Activated naive CD8-positive, alpha-beta T cell treated with anti-CD3 and anti-CD28 coated beads for 36 hours (primary cell): ENCODE results near the gene IFTAP. TPM values are rescaled to one million over a fixed set of nuclear protein-coding genes. Genes with fewer than 3 reads are reported as not detected.

ENCODE experiments used
- DNase-seq: peaks from one replicate; pipeline ENCODE4 v3.0.0; 2021
- H3K27ac Mint-ChIP-seq: one replicate; pipeline ENCODE4 v1.8.0; 2022; ENCODE audit warnings: mild to moderate bottlenecking, moderate library complexity, mixed read lengths
- H3K27me3 Mint-ChIP-seq: one replicate; pipeline ENCODE4 v1.8.0; 2022; ENCODE audit warnings: mild to moderate bottlenecking, mixed read lengths
- H3K36me3 Mint-ChIP-seq: one replicate; pipeline ENCODE4 v1.8.0; 2021; ENCODE audit warnings: mild to moderate bottlenecking, mixed read lengths
- H3K4me1 Mint-ChIP-seq: one replicate; pipeline ENCODE4 v1.8.0; 2021; ENCODE audit warnings: mixed read lengths
- H3K4me3 Mint-ChIP-seq: one replicate; pipeline ENCODE4 v1.8.0; 2022; ENCODE audit warnings: mild to moderate bottlenecking, moderate library complexity, mixed read lengths
- H3K9me3 Mint-ChIP-seq: one replicate; pipeline ENCODE4 v1.8.0; 2022; ENCODE audit warnings: mixed read lengths
- total RNA-seq, 2 experiments: library from RNA; stranded (reverse); gene quantifications; one replicate each; pipeline ENCODE4 v1.2.3, GENCODE V29; 2021

IFTAP gene
- total RNA-seq, 2 experiments from 2014 or later, result 4.6 to 5.4 TPM

DNA sequence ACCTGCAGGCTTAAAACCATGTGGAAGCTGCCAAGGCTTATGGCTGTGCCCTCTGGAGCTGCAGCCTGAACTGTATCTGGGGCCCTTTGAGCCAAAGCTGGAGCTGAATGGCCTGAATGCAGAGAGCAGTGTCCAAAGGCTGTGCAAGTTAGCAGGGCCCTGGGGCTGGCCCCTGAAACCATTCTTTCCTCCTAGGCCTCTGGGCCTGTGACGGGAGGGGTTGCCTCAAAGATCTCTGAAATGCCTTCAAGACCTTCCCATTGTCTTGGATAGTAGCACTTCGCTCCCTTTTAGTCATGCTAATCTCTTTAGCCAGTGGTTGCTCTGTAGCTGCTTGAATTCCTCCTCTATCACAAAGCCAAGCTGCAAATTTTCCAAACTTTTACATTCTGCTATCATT is 12.8 kb upstream of the IFTAP start:
- no peaks in the 10 kb centered on the region for H3K4me1 Mint-ChIP-seq
- no peak for DNase-seq
- peaks cover 4% of the 10 kb centered on the region for H3K27me3 Mint-ChIP-seq
- no peaks in the 10 kb centered on the region for H3K9me3 Mint-ChIP-seq
- H3K4me3 Mint-ChIP-seq, result no peak overlapping the region
- no peaks in the 10 kb centered on the region for H3K36me3 Mint-ChIP-seq
- H3K27ac Mint-ChIP-seq, result no peak overlapping the region

DNA sequence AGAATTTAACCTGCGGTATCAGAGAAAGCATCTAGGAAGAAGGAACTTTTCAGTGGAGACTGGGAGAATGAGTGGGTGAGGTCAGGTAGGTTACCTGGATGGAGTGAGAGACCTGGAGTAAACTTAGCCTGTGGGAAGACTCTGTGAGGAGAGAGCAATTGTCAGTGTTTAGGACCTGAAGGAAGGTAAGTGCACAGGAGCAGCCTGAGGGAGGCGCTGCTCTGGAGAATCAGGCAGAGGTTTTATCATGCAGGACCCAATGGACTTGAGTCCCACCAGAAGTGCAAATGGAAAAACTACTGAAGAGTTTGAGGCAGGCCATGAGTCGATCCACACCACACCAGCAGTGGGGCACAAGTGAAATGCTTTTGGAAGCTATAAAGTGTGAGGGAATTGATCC is 10.6 kb upstream of the IFTAP start:
- Mint-ChIP-seq H3K27ac (no peak overlapping the region), H3K9me3 (no peaks in the 10 kb centered on the region), H3K4me1 (no peaks in the 10 kb centered on the region), H3K4me3 (no peak overlapping the region), H3K27me3 (peaks cover 5% of the 10 kb centered on the region), H3K36me3 (no peaks in the 10 kb centered on the region)
- no peak for DNase-seq

DNA sequence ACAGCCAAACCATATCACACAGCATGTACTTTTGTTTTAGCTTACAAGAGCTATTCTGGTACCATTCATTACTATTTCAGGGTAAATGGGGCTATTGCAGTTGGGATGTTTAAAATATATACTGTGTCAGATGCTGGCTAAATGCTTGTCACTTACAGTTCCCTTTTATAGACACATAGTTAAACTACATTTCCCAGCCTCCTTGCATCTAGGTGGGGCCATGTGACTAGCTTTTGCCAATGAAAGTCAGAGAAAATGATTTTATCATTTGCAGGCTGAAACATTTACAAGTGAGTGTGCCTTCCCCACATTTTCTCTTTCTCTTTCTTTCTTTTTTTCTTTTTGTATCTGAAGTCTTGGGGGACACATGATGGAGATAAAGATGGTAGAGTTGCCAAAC is 7.8 kb upstream of the IFTAP start:
- no peak overlapping the region for H3K27ac Mint-ChIP-seq
- peaks cover 15% of the 10 kb centered on the region for H3K27me3 Mint-ChIP-seq
- H3K36me3 Mint-ChIP-seq, result no peaks in the 10 kb centered on the region
- no peak for DNase-seq
- H3K4me1 Mint-ChIP-seq, result no peaks in the 10 kb centered on the region
- no peak overlapping the region for H3K4me3 Mint-ChIP-seq
- no peaks in the 10 kb centered on the region for H3K9me3 Mint-ChIP-seq

DNA sequence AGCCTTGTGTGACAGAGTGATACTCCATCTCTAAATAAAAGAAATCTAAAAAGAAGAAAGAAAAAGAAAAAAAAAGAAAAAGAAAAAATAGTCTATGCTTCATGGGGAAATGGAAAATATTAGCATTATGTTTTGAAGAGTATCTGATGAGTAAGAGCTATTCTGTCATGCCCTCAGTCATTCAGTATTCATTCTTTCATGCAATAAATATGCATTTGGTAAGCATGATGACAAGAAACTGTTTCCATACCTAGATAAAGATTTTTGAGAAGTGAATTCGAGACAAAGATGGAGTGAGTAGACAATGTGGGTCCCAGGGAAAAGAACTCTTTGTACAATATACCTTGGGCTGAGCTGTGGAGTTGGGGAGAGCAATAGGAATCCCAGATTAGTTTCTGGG is 6.2 kb upstream of the IFTAP start:
- no peaks in the 10 kb centered on the region for H3K4me1 Mint-ChIP-seq
- no peaks in the 10 kb centered on the region for H3K9me3 Mint-ChIP-seq
- no peak for DNase-seq
- no peaks in the 10 kb centered on the region for H3K36me3 Mint-ChIP-seq
- H3K27ac Mint-ChIP-seq, result no peak overlapping the region
- peaks cover 24% of the 10 kb centered on the region for H3K27me3 Mint-ChIP-seq
- no peak overlapping the region for H3K4me3 Mint-ChIP-seq

DNA sequence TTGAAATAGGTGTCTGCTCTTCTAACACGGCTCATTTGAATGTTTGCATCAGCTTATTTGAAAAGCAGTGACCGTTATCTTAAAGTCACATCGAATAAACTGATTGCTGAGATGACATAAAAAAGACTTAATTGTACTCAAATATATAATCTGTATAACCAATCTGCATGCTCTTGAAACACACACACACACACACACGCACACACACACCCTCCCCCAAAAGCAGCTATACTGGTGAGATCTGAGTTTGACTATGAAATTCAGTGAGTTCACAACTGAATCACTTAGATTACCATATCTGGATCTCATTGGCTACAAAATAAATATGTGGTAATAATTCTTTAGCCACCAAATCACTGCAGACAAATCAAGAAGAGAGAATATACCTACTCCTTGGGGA is 3.8 kb upstream of the IFTAP start:
- no peaks in the 10 kb centered on the region for H3K9me3 Mint-ChIP-seq
- no peaks in the 10 kb centered on the region for H3K36me3 Mint-ChIP-seq
- no peak overlapping the region for H3K27ac Mint-ChIP-seq
- H3K4me3 Mint-ChIP-seq, result no peak overlapping the region
- no peak for DNase-seq
- peaks cover 5% of the 10 kb centered on the region for H3K4me1 Mint-ChIP-seq
- peaks cover 46% of the 10 kb centered on the region for H3K27me3 Mint-ChIP-seq

DNA sequence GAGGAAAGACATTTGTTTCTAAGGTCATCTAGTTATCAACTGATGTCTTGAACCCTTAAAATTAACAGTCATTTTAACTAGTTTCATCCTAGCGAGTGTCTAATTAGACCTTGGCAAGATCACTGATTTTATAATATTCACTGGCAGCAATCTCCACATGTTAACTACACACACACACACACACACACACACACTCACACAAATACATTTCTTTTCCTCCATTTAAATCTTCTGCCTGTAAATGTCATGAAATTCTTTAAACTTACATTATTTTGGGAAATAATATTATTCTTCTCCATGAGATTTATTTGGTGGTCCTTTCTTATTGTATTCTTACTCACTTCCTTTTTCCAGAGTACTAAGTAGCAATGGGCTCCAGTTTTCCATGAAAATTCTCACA is 2.9 kb upstream of the IFTAP start:
- H3K27ac Mint-ChIP-seq, result no peak overlapping the region
- no peak for DNase-seq
- H3K27me3 Mint-ChIP-seq, result peaks cover 53% of the 10 kb centered on the region
- H3K9me3 Mint-ChIP-seq, result no peaks in the 10 kb centered on the region
- H3K36me3 Mint-ChIP-seq, result no peaks in the 10 kb centered on the region
- H3K4me3 Mint-ChIP-seq, result no peak overlapping the region
- H3K4me1 Mint-ChIP-seq, result peaks cover 5% of the 10 kb centered on the region

DNA sequence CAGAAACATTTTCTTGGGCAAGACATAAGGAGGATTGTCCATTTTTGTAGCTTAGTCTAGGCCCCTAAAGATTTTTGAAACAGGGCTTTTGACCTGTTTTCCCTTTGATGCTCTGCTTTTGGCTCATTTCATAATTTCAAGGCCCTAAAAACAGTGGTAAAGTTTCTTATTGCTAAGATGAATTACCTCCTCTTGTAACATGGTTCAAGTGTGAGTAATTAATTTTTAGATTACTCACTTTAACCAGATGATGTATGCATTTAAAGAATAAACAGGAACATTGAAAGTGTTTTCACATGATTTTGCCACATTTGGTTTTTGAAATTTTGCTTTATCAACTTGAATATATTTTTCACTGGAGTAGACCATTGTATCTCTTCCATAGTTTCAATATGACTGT is 2.6 kb downstream of the IFTAP start:
- Mint-ChIP-seq H3K4me3 (no peak overlapping the region), H3K4me1 (peaks cover 5% of the 10 kb centered on the region), H3K27ac (no peak overlapping the region), H3K9me3 (no peaks in the 10 kb centered on the region), H3K27me3 (peaks cover 42% of the 10 kb centered on the region), H3K36me3 (no peaks in the 10 kb centered on the region)
- no peak for DNase-seq

DNA sequence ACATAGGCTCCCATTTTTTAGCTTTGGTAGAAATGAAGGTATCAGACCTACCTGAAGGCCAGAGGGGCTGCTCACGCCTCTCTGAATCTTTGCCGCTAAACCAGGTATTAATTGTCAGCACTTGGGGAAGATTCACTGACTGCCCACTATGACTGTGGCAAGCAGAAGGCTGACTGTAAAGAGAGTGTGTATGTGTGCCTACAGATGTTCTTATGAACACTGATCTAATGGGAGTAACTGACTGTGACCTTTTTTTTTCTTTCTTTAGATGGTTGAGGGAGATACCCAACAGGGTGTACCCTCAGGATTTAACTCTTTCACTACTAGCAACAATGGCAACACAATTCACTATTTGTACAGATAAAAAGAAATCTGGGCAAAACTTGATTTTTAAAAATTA is 3.7 kb downstream of the IFTAP start, which contains the start of gene RAG2:
RAG2 (minus strand) TSS at position 186 of the 400 bp plus-strand sequence. CDS start 4,068 bp downstream, outside the sequence.
- no peak for DNase-seq
- Mint-ChIP-seq H3K4me3 (no peak within 1 kb of the TSS), H3K27ac (no peak within 1 kb of the TSS), H3K36me3 (no peaks in the 10 kb centered on the region), H3K4me1 (peaks cover 5% of the 10 kb centered on the region), H3K27me3 (peaks cover 43% of the 10 kb centered on the region), H3K9me3 (no peaks in the 10 kb centered on the region)

DNA sequence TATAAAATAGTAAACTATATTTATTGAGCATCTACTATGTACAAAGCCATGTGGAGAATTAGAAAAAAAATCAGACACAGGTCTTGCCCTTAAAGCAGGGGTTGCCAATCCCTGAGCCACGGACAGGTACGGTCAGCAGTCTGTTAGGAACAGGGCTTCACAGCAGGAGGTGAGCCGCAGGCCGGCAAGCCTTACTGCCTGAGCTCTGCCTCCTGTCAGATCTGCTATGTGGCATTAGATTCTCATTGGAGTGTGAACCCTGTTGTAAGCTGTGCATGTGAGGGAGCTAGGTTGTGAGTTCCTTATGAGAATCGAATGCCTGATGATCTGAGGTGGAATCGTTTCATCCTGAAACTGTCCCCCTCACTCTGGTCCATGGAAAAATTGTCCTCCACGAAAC is 5.9 kb downstream of the IFTAP start:
- H3K27me3 Mint-ChIP-seq, result peaks cover 29% of the 10 kb centered on the region

DNA sequence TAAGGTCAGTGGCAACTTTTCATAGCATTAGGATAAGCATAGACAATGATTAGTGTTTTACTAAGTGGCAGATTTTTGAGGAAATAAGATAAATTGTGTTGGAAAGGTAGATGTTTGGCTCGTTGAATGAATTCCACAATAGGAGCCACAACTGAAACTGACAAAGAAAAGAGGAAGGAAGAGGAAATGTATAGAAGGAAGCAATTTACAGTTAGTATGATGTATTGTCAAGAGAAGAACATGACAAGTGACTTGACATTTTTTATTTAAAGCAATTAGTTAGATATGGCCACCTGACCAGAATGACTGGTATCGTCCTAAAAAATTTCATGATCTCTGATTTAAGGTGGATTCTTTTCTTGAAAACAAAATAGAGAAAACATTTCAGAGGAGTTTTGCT is 6.9 kb downstream of the IFTAP start:
- Mint-ChIP-seq H3K4me1 (no peaks in the 10 kb centered on the region), H3K9me3 (no peaks in the 10 kb centered on the region), H3K36me3 (no peaks in the 10 kb centered on the region), H3K27ac (no peak overlapping the region), H3K4me3 (no peak overlapping the region), H3K27me3 (peaks cover 22% of the 10 kb centered on the region)
- no peak for DNase-seq

More for the DNA sequence above, 5.9 kb downstream of the IFTAP start:
- no peaks in the 10 kb centered on the region for H3K9me3 Mint-ChIP-seq
- no peak overlapping the region for H3K27ac Mint-ChIP-seq
- no peak for DNase-seq
- H3K4me1 Mint-ChIP-seq, result no peaks in the 10 kb centered on the region
- H3K36me3 Mint-ChIP-seq, result no peaks in the 10 kb centered on the region
- no peak overlapping the region for H3K4me3 Mint-ChIP-seq

DNA sequence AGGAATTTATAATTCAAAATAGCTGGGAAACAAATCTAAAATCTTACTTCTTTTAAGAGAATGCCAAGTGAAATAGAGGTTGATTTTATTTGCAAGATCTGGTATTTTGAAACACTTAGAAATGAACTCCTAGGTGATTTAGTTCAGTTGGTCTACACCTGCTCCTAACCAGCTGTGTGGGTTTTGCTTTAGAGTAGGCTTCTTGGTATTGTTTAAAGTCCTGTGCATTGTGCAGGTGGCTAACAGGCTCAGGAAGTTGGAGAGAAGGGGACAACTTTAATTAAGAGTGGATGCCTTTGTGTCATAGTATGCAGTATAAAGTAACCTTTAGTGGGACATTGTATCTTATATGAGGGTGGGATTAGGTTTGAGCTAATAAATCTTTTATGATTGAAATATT is 7.8 kb downstream of the IFTAP start:
- no peak for DNase-seq
- H3K27ac Mint-ChIP-seq, result no peak overlapping the region
- H3K36me3 Mint-ChIP-seq, result no peaks in the 10 kb centered on the region
- H3K9me3 Mint-ChIP-seq, result no peaks in the 10 kb centered on the region
- H3K4me3 Mint-ChIP-seq, result no peak overlapping the region
- H3K27me3 Mint-ChIP-seq, result peaks cover 21% of the 10 kb centered on the region
- no peaks in the 10 kb centered on the region for H3K4me1 Mint-ChIP-seq

DNA sequence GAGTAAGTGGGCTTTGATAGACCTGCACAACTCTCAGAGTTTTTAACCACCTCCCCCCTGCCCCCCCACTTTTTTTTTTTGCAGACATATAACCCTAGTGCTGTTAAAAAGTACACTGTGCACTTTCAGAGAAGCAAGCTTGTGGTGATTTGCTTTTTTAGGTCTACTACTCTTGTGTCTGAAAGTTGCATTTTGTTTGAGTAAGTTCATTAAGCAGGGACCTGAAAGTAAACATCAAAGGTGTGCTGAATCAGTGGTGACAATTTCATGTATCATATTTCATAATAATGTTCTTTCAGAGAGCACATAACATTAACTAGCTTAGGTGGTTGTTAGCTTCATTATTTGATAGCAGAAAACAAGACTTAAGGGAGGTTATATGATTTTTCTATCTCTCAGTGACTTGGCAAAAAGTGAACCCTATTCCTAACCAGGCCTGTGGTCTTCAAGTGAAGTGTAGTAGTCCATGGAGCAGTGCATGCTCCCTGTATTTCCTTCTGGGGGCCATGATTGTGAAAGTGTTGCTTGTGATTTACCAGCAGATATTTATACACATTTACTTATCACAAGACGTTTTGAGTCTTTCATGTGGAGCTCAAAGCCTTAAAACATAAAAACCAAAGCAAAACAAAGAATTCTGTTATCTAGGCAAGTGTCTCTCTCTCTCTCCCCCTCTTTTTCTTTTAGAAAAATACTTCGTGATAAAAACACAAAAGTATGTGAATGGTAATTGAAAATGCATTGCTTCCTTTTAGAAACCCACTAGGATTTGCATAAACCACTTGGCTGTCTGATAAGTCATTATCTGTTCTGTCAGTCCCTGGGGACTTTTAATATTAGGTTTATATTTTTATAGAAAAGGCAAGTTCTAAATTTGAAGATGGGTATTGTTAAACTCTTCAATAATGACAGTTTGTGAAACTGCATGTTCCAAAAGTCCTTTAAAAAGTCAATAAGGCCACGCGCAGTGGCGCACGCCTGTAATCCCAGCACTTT is 11.2 kb downstream of the IFTAP start:
- Mint-ChIP-seq H3K9me3 (no peaks in the 10 kb centered on the region), H3K4me3 (no peak overlapping the region), H3K36me3 (no peaks in the 10 kb centered on the region), H3K27me3 (peaks cover 31% of the 10 kb centered on the region), H3K4me1 (no peaks in the 10 kb centered on the region), H3K27ac (no peak overlapping the region)
- no peak for DNase-seq

DNA sequence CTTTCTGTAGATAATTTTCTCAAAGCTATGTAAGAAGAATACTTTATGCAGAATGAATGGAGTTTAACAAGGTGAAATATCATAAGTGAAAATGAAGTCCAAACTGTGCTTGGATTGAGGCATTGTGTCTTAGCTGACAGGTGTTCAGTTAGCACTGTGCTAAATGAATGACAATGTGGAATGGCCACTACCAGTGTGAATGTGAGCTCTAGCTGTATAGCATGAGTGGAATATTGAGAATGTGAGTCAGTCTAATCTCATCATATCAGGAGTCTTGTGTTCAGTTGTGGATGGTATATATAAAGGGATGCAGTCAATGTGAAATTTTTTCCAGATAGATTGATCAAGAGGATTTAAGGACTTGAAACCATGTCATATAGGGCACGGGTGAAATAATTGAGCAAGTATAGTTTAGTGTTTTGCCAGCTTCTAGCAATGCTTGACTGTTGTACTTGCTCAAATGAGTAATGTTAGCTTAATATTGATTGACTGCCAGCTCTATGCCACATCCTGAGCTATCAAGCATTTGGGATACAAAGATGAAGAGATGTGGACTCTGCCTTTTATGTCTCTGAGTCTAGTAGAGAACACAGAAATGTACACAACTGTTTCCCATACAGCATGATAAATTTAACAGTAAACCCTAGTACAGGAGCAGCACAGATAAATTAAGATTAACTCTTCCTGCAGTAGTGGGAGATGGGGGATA is 14.3 kb downstream of the IFTAP start:
- H3K36me3 Mint-ChIP-seq, result no peaks in the 10 kb centered on the region
- no peak for DNase-seq
- peaks cover 30% of the 10 kb centered on the region for H3K27me3 Mint-ChIP-seq
- H3K4me3 Mint-ChIP-seq, result no peak overlapping the region
- no peak overlapping the region for H3K27ac Mint-ChIP-seq
- H3K9me3 Mint-ChIP-seq, result no peaks in the 10 kb centered on the region
- no peaks in the 10 kb centered on the region for H3K4me1 Mint-ChIP-seq

DNA sequence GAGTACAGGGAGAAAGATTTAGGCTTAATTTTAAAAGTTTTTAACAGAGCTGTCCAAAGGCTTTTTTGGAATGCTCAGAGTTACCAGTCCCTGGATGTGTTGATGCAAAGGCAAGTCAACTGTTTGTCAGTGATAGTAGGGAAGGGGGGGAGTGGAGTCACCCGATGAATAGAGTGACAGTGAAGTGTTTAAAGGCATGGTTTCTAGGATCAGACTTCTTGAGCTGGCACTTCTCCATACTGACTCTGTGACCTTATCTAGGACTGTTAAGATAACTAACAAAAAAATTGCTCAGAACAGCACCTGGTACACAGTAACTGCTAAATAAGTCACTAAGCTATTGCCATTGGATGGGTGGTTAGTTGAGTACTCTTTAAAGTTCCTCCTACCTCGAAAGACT is 15.1 kb downstream of the IFTAP start:
- no peak for DNase-seq
- no peaks in the 10 kb centered on the region for H3K4me1 Mint-ChIP-seq
- H3K36me3 Mint-ChIP-seq, result no peaks in the 10 kb centered on the region
- H3K4me3 Mint-ChIP-seq, result no peak overlapping the region
- no peak overlapping the region for H3K27ac Mint-ChIP-seq
- no peaks in the 10 kb centered on the region for H3K9me3 Mint-ChIP-seq
- peaks cover 24% of the 10 kb centered on the region for H3K27me3 Mint-ChIP-seq

DNA sequence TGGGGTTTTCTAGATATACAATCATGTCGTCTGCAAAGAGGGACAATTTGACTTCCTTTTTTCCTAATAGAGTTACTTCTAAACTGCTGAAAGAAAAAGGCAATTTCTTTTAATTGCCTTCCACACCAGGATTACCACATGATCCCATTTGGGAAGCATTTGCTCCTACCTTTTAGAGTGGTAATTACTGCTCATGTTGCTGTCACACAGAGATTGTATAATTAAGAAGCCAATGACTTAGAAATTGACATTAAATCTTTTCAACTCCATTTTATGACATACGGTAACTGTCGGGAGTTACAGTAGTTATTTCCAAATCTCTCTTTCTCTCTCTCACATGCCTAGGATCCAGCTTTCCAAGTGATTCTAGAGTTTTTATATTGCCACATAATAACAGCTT is 21.5 kb downstream of the IFTAP start:
- Mint-ChIP-seq H3K27me3 (peaks cover 14% of the 10 kb centered on the region), H3K4me3 (no peak overlapping the region), H3K36me3 (no peaks in the 10 kb centered on the region), H3K27ac (no peak overlapping the region), H3K9me3 (no peaks in the 10 kb centered on the region), H3K4me1 (no peaks in the 10 kb centered on the region)
- DNase-seq, result no peak
